Astrocyte (in vitro differentiated cells and primary cell): ENCODE data around the gene PRRT4. TPM values are rescaled to one million over a fixed set of nuclear protein-coding genes. Genes with fewer than 3 reads are reported as not detected.

ENCODE experiments used
- DNase-seq: peaks from one replicate; pipeline ENCODE4 v3.0.0-alpha.2; 2010; ENCODE audit warnings: low read depth
- FAIRE-seq: peaks from 2 replicates; lab custom pipeline; 2011; peaks lifted over from hg19 to GRCh38; lab: Jason Lieb, UNC
- H2AFZ ChIP-seq: 2 replicates; pipeline ENCODE4 v1.6.0; 2012; ENCODE audit warnings: low read depth, low read length, inconsistent platforms
- H3K27ac ChIP-seq: 2 replicates; pipeline ENCODE4 v1.5.1; 2011; ENCODE audit warnings: low read depth, low read length, inconsistent platforms
- H3K27me3 ChIP-seq: 2 replicates; pipeline ENCODE4 v1.6.0; 2011; ENCODE audit warnings: low read length, inconsistent platforms; ENCODE audit not compliant: insufficient read depth
- H3K36me3 ChIP-seq: 2 replicates; pipeline ENCODE4 v1.5.1; 2011; ENCODE audit warnings: low read length, inconsistent platforms; ENCODE audit not compliant: insufficient read depth
- H3K4me1 ChIP-seq: 2 replicates; pipeline ENCODE4 v1.5.1; 2011; ENCODE audit warnings: low read length, inconsistent platforms; ENCODE audit not compliant: insufficient read depth
- H3K4me2 ChIP-seq: 2 replicates; pipeline ENCODE4 v1.6.0; 2012; ENCODE audit warnings: low read length, inconsistent platforms
- H3K4me3 ChIP-seq: 2 replicates; pipeline ENCODE4 v1.5.1; 2011; ENCODE audit warnings: low read depth, mild to moderate bottlenecking, low read length, inconsistent platforms; ENCODE audit not compliant: insufficient read depth
- H3K79me2 ChIP-seq: 2 replicates; pipeline ENCODE4 v1.6.0; 2012; ENCODE audit warnings: mild to moderate bottlenecking, low read length, inconsistent platforms; ENCODE audit not compliant: insufficient read depth
- H3K9ac ChIP-seq: 2 replicates; pipeline ENCODE4 v1.6.0; 2012; ENCODE audit warnings: mild to moderate bottlenecking, low read length, inconsistent platforms
- H3K9me3 ChIP-seq: 2 replicates; pipeline ENCODE4 v1.5.1; 2012; ENCODE audit warnings: low read depth, mild to moderate bottlenecking, low read length, inconsistent platforms; ENCODE audit not compliant: insufficient read depth
- H4K20me1 ChIP-seq: 2 replicates; pipeline ENCODE4 v1.6.0; 2012; ENCODE audit warnings: low read length, inconsistent platforms; ENCODE audit not compliant: insufficient read depth
- H3K27ac Mint-ChIP-seq: one replicate; pipeline ENCODE4 v1.8.0; 2021; ENCODE audit warnings: mild to moderate bottlenecking, mixed read lengths; ENCODE audit not compliant: unreplicated experiment
- H3K27me3 Mint-ChIP-seq: one replicate; pipeline ENCODE4 v1.8.0; 2021; ENCODE audit warnings: low read depth, mixed read lengths; ENCODE audit not compliant: unreplicated experiment
- H3K36me3 Mint-ChIP-seq: one replicate; pipeline ENCODE4 v1.8.0; 2021; ENCODE audit warnings: low read depth, mixed read lengths; ENCODE audit not compliant: unreplicated experiment
- H3K4me1 Mint-ChIP-seq: one replicate; pipeline ENCODE4 v1.8.0; 2021; ENCODE audit warnings: low read depth, mixed read lengths; ENCODE audit not compliant: unreplicated experiment
- H3K4me3 Mint-ChIP-seq: one replicate; pipeline ENCODE4 v1.8.0; 2021; ENCODE audit warnings: mild to moderate bottlenecking, moderate library complexity, mixed read lengths; ENCODE audit not compliant: unreplicated experiment
- H3K9me3 Mint-ChIP-seq: one replicate; pipeline ENCODE4 v1.8.0; 2021; ENCODE audit warnings: mild to moderate bottlenecking, mixed read lengths; ENCODE audit not compliant: unreplicated experiment
- EZH2 ChIP-seq: IDR thresholded peaks from 2 replicates; pipeline ENCODE4 v1.6.1; 2012; ENCODE audit warnings: mild to moderate bottlenecking, low read length, inconsistent platforms; ENCODE audit not compliant: insufficient read depth
- total RNA-seq: library from RNA; stranded (reverse); gene quantifications from 2 replicates; pipeline ENCODE4 v1.2.1, GENCODE V29; 2021
- TF ChIP-seq, protein P1 (sequence below): IDR thresholded peaks from 2 replicates; pipeline ENCODE4 v1.5.1; 2011; ENCODE audit warnings: low read depth, mild to moderate bottlenecking, inconsistent platforms, low read length, moderate library complexity; ENCODE audit not compliant: insufficient read depth

Gene PRRT4
- total RNA-seq, 1 donor from 2014 or later = 0.93 TPM

DNA sequence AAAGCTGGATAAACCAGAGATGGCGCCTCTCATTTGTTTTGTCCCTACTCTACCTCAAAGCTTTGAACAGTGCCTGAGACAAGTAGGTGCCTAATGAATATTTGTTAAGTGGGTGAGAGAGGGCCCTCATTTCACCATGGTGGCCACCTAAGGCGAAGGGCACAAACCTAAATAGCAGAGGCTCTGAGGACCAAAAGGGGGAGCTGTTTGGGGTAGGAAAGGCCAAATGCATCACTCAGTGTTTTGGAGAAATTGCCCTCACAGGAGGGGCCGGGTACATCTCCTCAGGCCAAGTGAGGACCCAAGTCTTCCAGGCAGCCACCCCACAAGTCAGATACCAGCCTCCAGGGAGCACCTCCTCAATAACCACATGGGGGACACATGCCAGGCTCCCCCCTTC, 34.3 kb upstream of the PRRT4 start:
- Mint-ChIP-seq H3K9me3 (no peaks in the 10 kb centered on the region), H3K4me3 (no peak overlapping the region), H3K4me1 (no peaks in the 10 kb centered on the region), H3K27me3 (peaks cover 7% of the 10 kb centered on the region), H3K36me3 (peaks cover 14% of the 10 kb centered on the region), H3K27ac (no peak overlapping the region)
- H3K27ac ChIP-seq = no peak overlapping the region
- no peak overlapping the region for H3K4me2 ChIP-seq
- peaks cover 17% of the 10 kb centered on the region for H4K20me1 ChIP-seq
- H3K9ac ChIP-seq = no peak overlapping the region
- no peaks in the 10 kb centered on the region for H3K9me3 ChIP-seq
- DNase-seq (no peak), FAIRE-seq (no peak)
- peaks cover 26% of the 10 kb centered on the region for H3K36me3 ChIP-seq
- H3K79me2 ChIP-seq = no peaks in the 10 kb centered on the region
- no peaks in the 10 kb centered on the region for H3K27me3 ChIP-seq
- H3K4me3 ChIP-seq = no peak overlapping the region
- no peak for TF ChIP-seq EZH2
- TF ChIP-seq, protein P1, sequence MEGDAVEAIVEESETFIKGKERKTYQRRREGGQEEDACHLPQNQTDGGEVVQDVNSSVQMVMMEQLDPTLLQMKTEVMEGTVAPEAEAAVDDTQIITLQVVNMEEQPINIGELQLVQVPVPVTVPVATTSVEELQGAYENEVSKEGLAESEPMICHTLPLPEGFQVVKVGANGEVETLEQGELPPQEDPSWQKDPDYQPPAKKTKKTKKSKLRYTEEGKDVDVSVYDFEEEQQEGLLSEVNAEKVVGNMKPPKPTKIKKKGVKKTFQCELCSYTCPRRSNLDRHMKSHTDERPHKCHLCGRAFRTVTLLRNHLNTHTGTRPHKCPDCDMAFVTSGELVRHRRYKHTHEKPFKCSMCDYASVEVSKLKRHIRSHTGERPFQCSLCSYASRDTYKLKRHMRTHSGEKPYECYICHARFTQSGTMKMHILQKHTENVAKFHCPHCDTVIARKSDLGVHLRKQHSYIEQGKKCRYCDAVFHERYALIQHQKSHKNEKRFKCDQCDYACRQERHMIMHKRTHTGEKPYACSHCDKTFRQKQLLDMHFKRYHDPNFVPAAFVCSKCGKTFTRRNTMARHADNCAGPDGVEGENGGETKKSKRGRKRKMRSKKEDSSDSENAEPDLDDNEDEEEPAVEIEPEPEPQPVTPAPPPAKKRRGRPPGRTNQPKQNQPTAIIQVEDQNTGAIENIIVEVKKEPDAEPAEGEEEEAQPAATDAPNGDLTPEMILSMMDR = no peak
- H2AFZ ChIP-seq = no peak overlapping the region
- no peaks in the 10 kb centered on the region for H3K4me1 ChIP-seq

GRCh38 chr7:128394904-128395496, 33.5 kb upstream of the PRRT4 start:
- Histone ChIP-seq H3K9ac (no peak overlapping the region), H3K27ac (no peak overlapping the region), H3K4me1 (no peaks in the 10 kb centered on the region), H3K4me3 (no peak overlapping the region), H3K36me3 (peaks cover 26% of the 10 kb centered on the region), H4K20me1 (peaks cover 16% of the 10 kb centered on the region), H2AFZ (no peak overlapping the region), H3K79me2 (no peaks in the 10 kb centered on the region), H3K4me2 (no peak overlapping the region), H3K27me3 (no peaks in the 10 kb centered on the region), H3K9me3 (no peaks in the 10 kb centered on the region)
- no peak overlapping the region for H3K4me3 Mint-ChIP-seq
- H3K4me1 Mint-ChIP-seq = no peaks in the 10 kb centered on the region
- no peak for FAIRE-seq
- no peak overlapping the region for H3K27ac Mint-ChIP-seq
- no peaks in the 10 kb centered on the region for H3K9me3 Mint-ChIP-seq
- peaks cover 13% of the 10 kb centered on the region for H3K27me3 Mint-ChIP-seq
- TF ChIP-seq, protein P1 = no peak
- no peak for TF ChIP-seq EZH2
- DNase-seq = no peak
- peaks cover 14% of the 10 kb centered on the region for H3K36me3 Mint-ChIP-seq

GRCh38 chr7:128393526-128394330, 32.2 kb upstream of the PRRT4 start:
- FAIRE-seq = no peak
- H3K36me3 ChIP-seq = peaks cover 21% of the 10 kb centered on the region

More at GRCh38 chr7:128393526-128394330, 32.2 kb upstream of the PRRT4 start:
- no peaks in the 10 kb centered on the region for H3K4me1 Mint-ChIP-seq
- H3K9me3 Mint-ChIP-seq = no peaks in the 10 kb centered on the region
- no peak for DNase-seq
- H2AFZ ChIP-seq = no peak overlapping the region
- peaks cover 14% of the 10 kb centered on the region for H3K36me3 Mint-ChIP-seq
- H3K4me1 ChIP-seq = no peaks in the 10 kb centered on the region
- H3K27ac ChIP-seq = no peak overlapping the region
- peaks cover 21% of the 10 kb centered on the region for H3K27me3 Mint-ChIP-seq
- no peaks in the 10 kb centered on the region for H3K27me3 ChIP-seq
- no peak overlapping the region for H3K9ac ChIP-seq
- peaks cover 17% of the 10 kb centered on the region for H4K20me1 ChIP-seq
- no peak overlapping the region for H3K27ac Mint-ChIP-seq
- H3K4me2 ChIP-seq = no peak overlapping the region
- no peak overlapping the region for H3K4me3 Mint-ChIP-seq
- no peaks in the 10 kb centered on the region for H3K79me2 ChIP-seq
- H3K4me3 ChIP-seq = no peak overlapping the region
- H3K9me3 ChIP-seq = no peaks in the 10 kb centered on the region
- TF ChIP-seq, protein P1 = no peak
- no peak for TF ChIP-seq EZH2
